COLO668 (cell line): Measurements from ENCODE around the gene RAB35.
"Not testable (repeated sequence)": the region's sequence is repeated elsewhere in the genome, so short reads cannot be mapped to it uniquely, and the experiment has no call there.

Experiments used
- DNase-seq: peaks from one replicate; lab custom pipeline; 2025; ENCODE audit not compliant: unreplicated experiment; lab: John Stamatoyannopoulos, UW

Gene RAB35

GRCh38 chr12:120062976-120063579, 53.5 kb downstream of the RAB35 start:
- DNase-seq: no peak

- no peak for DNase-seq
These were observed 54.9 kb downstream of the RAB35 start for GRCh38 chr12:120061575-120062214.

GRCh38 chr12:120060717-120061116, 55.8 kb downstream of the RAB35 start:
- no peak for DNase-seq

GRCh38 chr12:120060196-120060595, 56.4 kb downstream of the RAB35 start:
- no peak for DNase-seq

- no peak for DNase-seq
These were observed 59.8 kb downstream of the RAB35 start for GRCh38 chr12:120056739-120057138.

- DNase-seq: no peak
These were observed 61.1 kb downstream of the RAB35 start for GRCh38 chr12:120055231-120056000.

GRCh38 chr12:120054293-120054692, 62.3 kb downstream of the RAB35 start:
- DNase-seq: no peak

GRCh38 chr12:120051535-120051934, 65.0 kb downstream of the RAB35 start:
- no peak for DNase-seq

- DNase-seq: no peak
These were observed 67.1 kb downstream of the RAB35 start for GRCh38 chr12:120049426-120049825.

GRCh38 chr12:120048263-120048662, 68.3 kb downstream of the RAB35 start:
- DNase-seq: no peak

- no peak for DNase-seq
These were observed 69.5 kb downstream of the RAB35 start for GRCh38 chr12:120047072-120047471.

GRCh38 chr12:120045367-120045766, 71.2 kb downstream of the RAB35 start:
- DNase-seq: not testable (repeated sequence)
